ENCODE results near the gene CUZD1. TPM values are rescaled to one million over a fixed set of nuclear protein-coding genes. Genes with fewer than 3 reads are reported as not detected.

Gene CUZD1
- total and polyA plus RNA-seq, 2 of the 13 experiments (the other 11 are each of a cell fraction or from before 2014, with no cell fraction given) = 0.22 to 0.29 TPM

DNA sequence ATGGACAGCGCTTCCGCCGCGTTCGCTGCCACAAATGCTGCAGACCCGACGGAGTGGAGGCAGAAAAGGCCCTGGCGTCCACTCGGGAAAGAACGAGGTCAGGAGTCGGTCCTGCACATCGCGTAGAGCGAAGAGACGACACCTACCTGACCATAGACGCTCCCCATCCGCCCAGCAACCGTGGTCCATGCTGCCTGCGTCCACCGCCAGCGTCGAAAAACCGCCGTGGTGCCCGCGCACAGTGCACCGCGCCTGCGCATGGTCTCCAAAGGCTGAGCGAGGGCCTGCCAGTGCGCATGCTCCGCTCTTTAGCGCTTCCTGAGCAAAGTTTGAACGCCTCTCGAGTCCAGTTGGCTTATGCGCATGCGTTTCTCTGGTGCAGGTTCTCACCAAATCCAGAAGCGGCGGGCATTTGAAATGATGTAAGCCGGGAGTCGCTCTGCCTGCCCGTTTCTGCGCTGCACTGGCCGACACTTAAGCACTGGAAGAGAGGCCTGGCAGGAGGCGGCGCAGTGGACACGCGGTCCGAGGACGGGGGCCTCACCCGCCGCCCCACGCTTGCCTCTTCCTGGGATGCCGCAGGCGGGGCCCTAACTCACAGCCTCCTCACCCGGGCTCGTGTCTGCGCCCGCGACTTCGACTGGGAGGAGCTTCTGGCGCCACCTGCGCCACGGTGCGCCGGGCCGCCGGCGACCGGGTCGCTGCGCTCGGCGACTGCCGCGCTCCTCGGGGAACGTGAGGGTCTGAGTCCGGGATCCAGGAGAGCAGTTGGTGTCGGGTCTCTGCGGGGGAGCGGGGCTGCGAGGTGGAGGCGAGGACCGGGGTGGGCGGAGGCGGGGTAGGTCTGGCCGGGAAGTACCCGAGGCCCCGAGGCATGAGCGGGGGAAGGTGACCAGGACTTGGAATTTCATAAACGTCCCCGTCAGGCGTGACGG, 33.9 kb upstream of the CUZD1 start, which contains the start of gene FAM24B (continued):
- TF ChIP-seq, protein P1, sequence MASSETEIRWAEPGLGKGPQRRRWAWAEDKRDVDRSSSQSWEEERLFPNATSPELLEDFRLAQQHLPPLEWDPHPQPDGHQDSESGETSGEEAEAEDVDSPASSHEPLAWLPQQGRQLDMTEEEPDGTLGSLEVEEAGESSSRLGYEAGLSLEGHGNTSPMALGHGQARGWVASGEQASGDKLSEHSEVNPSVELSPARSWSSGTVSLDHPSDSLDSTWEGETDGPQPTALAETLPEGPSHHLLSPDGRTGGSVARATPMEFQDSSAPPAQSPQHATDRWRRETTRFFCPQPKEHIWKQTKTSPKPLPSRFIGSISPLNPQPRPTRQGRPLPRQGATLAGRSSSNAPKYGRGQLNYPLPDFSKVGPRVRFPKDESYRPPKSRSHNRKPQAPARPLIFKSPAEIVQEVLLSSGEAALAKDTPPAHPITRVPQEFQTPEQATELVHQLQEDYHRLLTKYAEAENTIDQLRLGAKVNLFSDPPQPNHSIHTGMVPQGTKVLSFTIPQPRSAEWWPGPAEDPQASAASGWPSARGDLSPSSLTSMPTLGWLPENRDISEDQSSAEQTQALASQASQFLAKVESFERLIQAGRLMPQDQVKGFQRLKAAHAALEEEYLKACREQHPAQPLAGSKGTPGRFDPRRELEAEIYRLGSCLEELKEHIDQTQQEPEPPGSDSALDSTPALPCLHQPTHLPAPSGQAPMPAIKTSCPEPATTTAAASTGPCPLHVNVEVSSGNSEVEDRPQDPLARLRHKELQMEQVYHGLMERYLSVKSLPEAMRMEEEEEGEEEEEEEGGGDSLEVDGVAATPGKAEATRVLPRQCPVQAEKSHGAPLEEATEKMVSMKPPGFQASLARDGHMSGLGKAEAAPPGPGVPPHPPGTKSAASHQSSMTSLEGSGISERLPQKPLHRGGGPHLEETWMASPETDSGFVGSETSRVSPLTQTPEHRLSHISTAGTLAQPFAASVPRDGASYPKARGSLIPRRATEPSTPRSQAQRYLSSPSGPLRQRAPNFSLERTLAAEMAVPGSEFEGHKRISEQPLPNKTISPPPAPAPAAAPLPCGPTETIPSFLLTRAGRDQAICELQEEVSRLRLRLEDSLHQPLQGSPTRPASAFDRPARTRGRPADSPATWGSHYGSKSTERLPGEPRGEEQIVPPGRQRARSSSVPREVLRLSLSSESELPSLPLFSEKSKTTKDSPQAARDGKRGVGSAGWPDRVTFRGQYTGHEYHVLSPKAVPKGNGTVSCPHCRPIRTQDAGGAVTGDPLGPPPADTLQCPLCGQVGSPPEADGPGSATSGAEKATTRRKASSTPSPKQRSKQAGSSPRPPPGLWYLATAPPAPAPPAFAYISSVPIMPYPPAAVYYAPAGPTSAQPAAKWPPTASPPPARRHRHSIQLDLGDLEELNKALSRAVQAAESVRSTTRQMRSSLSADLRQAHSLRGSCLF (CRISPR knock-in tag; IDR thresholded peaks at IDR 0.05; ENCODE audit: borderline replicate concordance) = no peak
- peak; percentile 78 for TF ChIP-seq HNRNPLL (IDR thresholded peaks at IDR 0.05; ENCODE audit: low read depth, low read length, poor library complexity, severe bottlenecking)
- no peak for TF ChIP-seq MAFG (CRISPR knock-in tag; IDR thresholded peaks at IDR 0.05)
- TF ChIP-seq XBP1 (CRISPR knock-in tag; IDR thresholded peaks at IDR 0.05) = no peak
- TF ChIP-seq ZNF333 (CRISPR knock-in tag; IDR thresholded peaks at IDR 0.05; ENCODE audit: borderline replicate concordance) = peak; percentile 64; the same call in 1 of the 2 replicates
- TF ChIP-seq SYNCRIP (IDR thresholded peaks at IDR 0.05; ENCODE audit: insufficient read depth, low read depth, low read length) = no peak
- TF ChIP-seq ELF1 (CRISPR knock-in tag; IDR thresholded peaks at IDR 0.05) = no peak; the same call in 1 of the 2 replicates
- TF ChIP-seq CAMTA2 (CRISPR knock-in tag; IDR thresholded peaks at IDR 0.05; ENCODE audit: borderline replicate concordance) = no peak
- TF ChIP-seq ZNF274 (CRISPR knock-in tag; IDR thresholded peaks at IDR 0.05) = peak; percentile 60; the same call in 1 of the 2 replicates
- TF ChIP-seq, protein P2, sequence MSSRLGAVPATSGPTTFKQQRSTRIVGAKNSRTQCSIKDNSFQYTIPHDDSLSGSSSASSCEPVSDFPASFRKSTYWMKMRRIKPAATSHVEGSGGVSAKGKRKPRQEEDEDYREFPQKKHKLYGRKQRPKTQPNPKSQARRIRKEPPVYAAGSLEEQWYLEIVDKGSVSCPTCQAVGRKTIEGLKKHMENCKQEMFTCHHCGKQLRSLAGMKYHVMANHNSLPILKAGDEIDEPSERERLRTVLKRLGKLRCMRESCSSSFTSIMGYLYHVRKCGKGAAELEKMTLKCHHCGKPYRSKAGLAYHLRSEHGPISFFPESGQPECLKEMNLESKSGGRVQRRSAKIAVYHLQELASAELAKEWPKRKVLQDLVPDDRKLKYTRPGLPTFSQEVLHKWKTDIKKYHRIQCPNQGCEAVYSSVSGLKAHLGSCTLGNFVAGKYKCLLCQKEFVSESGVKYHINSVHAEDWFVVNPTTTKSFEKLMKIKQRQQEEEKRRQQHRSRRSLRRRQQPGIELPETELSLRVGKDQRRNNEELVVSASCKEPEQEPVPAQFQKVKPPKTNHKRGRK (CRISPR knock-in tag; IDR thresholded peaks at IDR 0.05) = no peak
- 0 out of 2 replicates have a peak, but pooled peaks have one; percentile 36 for TF ChIP-seq ZNF329 (CRISPR knock-in tag; IDR thresholded peaks at IDR 0.05; ENCODE audit: low read depth)
- TF ChIP-seq TAF1 (CRISPR knock-in tag; IDR thresholded peaks at IDR 0.05) = peak; percentile 56; the same call in 1 of the 2 replicates
- TF ChIP-seq ZNF17 (CRISPR knock-in tag; IDR thresholded peaks at IDR 0.05) = no peak
- TF ChIP-seq POLR2AphosphoS5 (IDR thresholded peaks at IDR 0.05; ENCODE audit: low read depth, low read length) = peak; percentile 39
- TF ChIP-seq ZNF24 (IDR thresholded peaks at IDR 0.05) = no peak
- TF ChIP-seq POLR2A (IDR thresholded peaks at IDR 0.05; ENCODE audit: insufficient read depth in 1 of 2, low read depth in 2 of 2, low read length in 2 of 2) = peak; percentile 1 to 70; a peak in 2 of 4 replicates
- peak; percentile 68 for TF ChIP-seq NRL (CRISPR knock-in tag; IDR thresholded peaks at IDR 0.05; ENCODE audit: borderline replicate concordance)
- peak; percentile 22; the same call in 1 of the 2 replicates for TF ChIP-seq ZSCAN21 (CRISPR knock-in tag; IDR thresholded peaks at IDR 0.05; ENCODE audit: borderline replicate concordance)
- TF ChIP-seq, protein P3, sequence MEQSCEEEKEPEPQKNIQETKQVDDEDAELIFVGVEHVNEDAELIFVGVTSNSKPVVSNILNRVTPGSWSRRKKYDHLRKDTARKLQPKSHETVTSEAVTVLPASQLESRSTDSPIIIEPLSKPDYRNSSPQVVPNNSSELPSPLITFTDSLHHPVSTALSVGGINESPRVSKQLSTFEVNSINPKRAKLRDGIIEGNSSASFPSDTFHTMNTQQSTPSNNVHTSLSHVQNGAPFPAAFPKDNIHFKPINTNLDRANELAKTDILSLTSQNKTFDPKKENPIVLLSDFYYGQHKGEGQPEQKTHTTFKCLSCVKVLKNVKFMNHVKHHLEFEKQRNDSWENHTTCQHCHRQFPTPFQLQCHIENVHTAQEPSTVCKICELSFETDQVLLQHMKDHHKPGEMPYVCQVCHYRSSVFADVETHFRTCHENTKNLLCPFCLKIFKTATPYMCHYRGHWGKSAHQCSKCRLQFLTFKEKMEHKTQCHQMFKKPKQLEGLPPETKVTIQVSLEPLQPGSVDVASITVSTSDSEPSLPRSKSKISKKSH (CRISPR knock-in tag; IDR thresholded peaks at IDR 0.05; ENCODE audit: borderline replicate concordance) = peak; percentile 89; the same call in 1 of the 2 replicates
